HPDE6-E6E7 (cell line): ENCODE measurements around the gene GDPD5.

Source experiments
- DNase-seq: peaks from one replicate; pipeline ENCODE4 v3.0.0; 2011; ENCODE audit warnings: missing footprints; ENCODE audit errors: extremely low spot score

GDPD5 gene

GRCh38 chr11:75471176-75471973 lies 54.4 kb downstream of the GDPD5 start:
- no peak for DNase-seq

GRCh38 chr11:75470476-75471080 lies 55.2 kb downstream of the GDPD5 start:
- no peak for DNase-seq

GRCh38 chr11:75469785-75470405 lies 55.8 kb downstream of the GDPD5 start:
- DNase-seq: no peak

GRCh38 chr11:75468534-75469340 lies 57.0 kb downstream of the GDPD5 start:
- no peak for DNase-seq

- DNase-seq: no peak
Measured at GRCh38 chr11:75467881-75468280, 57.9 kb downstream of the GDPD5 start.

- DNase-seq: no peak
Measured at GRCh38 chr11:75467311-75467710, 58.4 kb downstream of the GDPD5 start.

GRCh38 chr11:75465701-75466531 lies 59.8 kb downstream of the GDPD5 start:
- no peak for DNase-seq

GRCh38 chr11:75463106-75463774 lies 62.5 kb downstream of the GDPD5 start:
- no peak for DNase-seq

- DNase-seq: no peak
Measured at GRCh38 chr11:75462117-75462653, 63.6 kb downstream of the GDPD5 start.

- DNase-seq: no peak
Measured at GRCh38 chr11:75461151-75461550, 64.6 kb downstream of the GDPD5 start.

GRCh38 chr11:75456596-75457183 lies 69.1 kb downstream of the GDPD5 start:
- no peak for DNase-seq

- no peak for DNase-seq
Measured at GRCh38 chr11:75454987-75455386, 70.8 kb downstream of the GDPD5 start.

- DNase-seq: no peak
Measured at GRCh38 chr11:75453916-75454655, 71.7 kb downstream of the GDPD5 start.

GRCh38 chr11:75450826-75451821 lies 74.6 kb downstream of the GDPD5 start:
- DNase-seq: no peak

- no peak for DNase-seq
Measured at GRCh38 chr11:75450236-75450635, 75.5 kb downstream of the GDPD5 start.

- DNase-seq: no peak
Measured at GRCh38 chr11:75449776-75450175, 76.0 kb downstream of the GDPD5 start.

- no peak for DNase-seq
Measured at GRCh38 chr11:75449271-75449670, 76.5 kb downstream of the GDPD5 start.

- no peak for DNase-seq
Measured at GRCh38 chr11:75447415-75447814, 78.3 kb downstream of the GDPD5 start.
